Measurements from ENCODE around the gene CSNK1D. TPM values are rescaled to one million over a fixed set of nuclear protein-coding genes. Genes with fewer than 3 reads are reported as not detected.

CSNK1D gene
- total RNA-seq, 1 experiment from 2014 or later: 137 TPM

- no peaks in the 10 kb centered on the region for H3K79me2 ChIP-seq (ENCODE audit: insufficient read depth, low read length)
- peaks cover 2% of the 10 kb centered on the region for H4K20me1 ChIP-seq (ENCODE audit: control insufficient read depth, insufficient read depth, insufficient read length)
- no peaks in the 10 kb centered on the region for H3K79me1 ChIP-seq (ENCODE audit: insufficient read depth, low read depth, low read length, poor library complexity, severe bottlenecking)
- H4K5ac ChIP-seq (ENCODE audit: insufficient read length, low read depth, low read length): no peak overlapping the region
- WGBS (ENCODE audit: extremely low coverage, insufficient read length, low lambda C conversion rate): no CpG with 5 or more reads among the region's 10 CpGs
- no peak overlapping the region for H3K27ac Mint-ChIP-seq
- DNase-seq: no peak
- H3K18ac ChIP-seq (ENCODE audit: insufficient read length, low read depth, low read length): no peak overlapping the region
- H3K4me2 ChIP-seq (ENCODE audit: insufficient read depth, insufficient read length, low read length): no peak overlapping the region
- H3K4me1 Mint-ChIP-seq: no peaks in the 10 kb centered on the region
- H2BK12ac ChIP-seq (ENCODE audit: insufficient read length, low read depth, low read length): no peak overlapping the region
- no peak overlapping the region for H3K4me3 Mint-ChIP-seq
- H3K4me1 ChIP-seq (ENCODE audit: insufficient read depth, low read length): no peaks in the 10 kb centered on the region
- no peak overlapping the region for H2BK120ac ChIP-seq (ENCODE audit: low read depth, low read length, poor library complexity, severe bottlenecking)
- H2BK20ac ChIP-seq (ENCODE audit: low read depth, low read length, poor library complexity, severe bottlenecking): no peak overlapping the region
- H3K56ac ChIP-seq (ENCODE audit: insufficient read length, low read depth, low read length): no peak overlapping the region
- H3K4ac ChIP-seq (ENCODE audit: low read depth, low read length): no peak overlapping the region
- H3K36me3 Mint-ChIP-seq (ENCODE audit: insufficient read depth in 1 of 3, low read depth in 3 of 3): no peaks in the 10 kb centered on the region; a peak in 1 of 7 replicates
- TF ChIP-seq, protein P1, sequence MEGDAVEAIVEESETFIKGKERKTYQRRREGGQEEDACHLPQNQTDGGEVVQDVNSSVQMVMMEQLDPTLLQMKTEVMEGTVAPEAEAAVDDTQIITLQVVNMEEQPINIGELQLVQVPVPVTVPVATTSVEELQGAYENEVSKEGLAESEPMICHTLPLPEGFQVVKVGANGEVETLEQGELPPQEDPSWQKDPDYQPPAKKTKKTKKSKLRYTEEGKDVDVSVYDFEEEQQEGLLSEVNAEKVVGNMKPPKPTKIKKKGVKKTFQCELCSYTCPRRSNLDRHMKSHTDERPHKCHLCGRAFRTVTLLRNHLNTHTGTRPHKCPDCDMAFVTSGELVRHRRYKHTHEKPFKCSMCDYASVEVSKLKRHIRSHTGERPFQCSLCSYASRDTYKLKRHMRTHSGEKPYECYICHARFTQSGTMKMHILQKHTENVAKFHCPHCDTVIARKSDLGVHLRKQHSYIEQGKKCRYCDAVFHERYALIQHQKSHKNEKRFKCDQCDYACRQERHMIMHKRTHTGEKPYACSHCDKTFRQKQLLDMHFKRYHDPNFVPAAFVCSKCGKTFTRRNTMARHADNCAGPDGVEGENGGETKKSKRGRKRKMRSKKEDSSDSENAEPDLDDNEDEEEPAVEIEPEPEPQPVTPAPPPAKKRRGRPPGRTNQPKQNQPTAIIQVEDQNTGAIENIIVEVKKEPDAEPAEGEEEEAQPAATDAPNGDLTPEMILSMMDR (conservative IDR thresholded peaks at IDR 0.05): no peak
- H3K23me2 ChIP-seq (ENCODE audit: insufficient read length, low read depth, low read length, poor library complexity, severe bottlenecking): no peaks in the 10 kb centered on the region
- H3K27ac ChIP-seq (ENCODE audit: insufficient read length, low read depth, low read length): no peak overlapping the region
- no peak overlapping the region for H2BK15ac ChIP-seq (ENCODE audit: low read depth, low read length)
- peaks cover 2% of the 10 kb centered on the region; the same call in 1 of the 2 replicates for H3K27me3 ChIP-seq (ENCODE audit: insufficient read depth, low read length)
- H4K8ac ChIP-seq (replicated peaks; ENCODE audit: insufficient read length, low read depth, low read length): no peak overlapping the region
- H3K14ac ChIP-seq (ENCODE audit: insufficient read depth, low read length): no peak overlapping the region
- no peak overlapping the region for H2AFZ ChIP-seq (ENCODE audit: low read length)
- H2AK5ac ChIP-seq (ENCODE audit: insufficient read length, low read length): no peak overlapping the region
- H3K27me3 Mint-ChIP-seq (ENCODE audit: low read depth): peaks cover 51% of the 10 kb centered on the region
- H3K9me3 ChIP-seq (ENCODE audit: control insufficient read depth, low read depth, low read length): no peaks in the 10 kb centered on the region
- H3K9me3 Mint-ChIP-seq: 0 out of 5 replicates have a peak, but pooled peaks cover 0 to 3% of the 10 kb centered on the region in 2 experiments
- H3T11ph ChIP-seq (ENCODE audit: low read length): no peak overlapping the region
- H3K23ac ChIP-seq (ENCODE audit: insufficient read length, low read depth, low read length): no peak overlapping the region
- no peak overlapping the region for H4K91ac ChIP-seq (ENCODE audit: insufficient read length, low read depth, low read length)
- no peak overlapping the region for H2BK5ac ChIP-seq (ENCODE audit: insufficient read length, low read length)
- no peak overlapping the region for H3K9ac ChIP-seq (ENCODE audit: extremely low read depth, insufficient read length, low read length)
These were observed 50.7 kb downstream of the CSNK1D start for GRCh38 chr17:82222816-82223215.

Measured in H9 (cell line).